H9 (cell line): ENCODE data around the gene MYLK3. TPM values are rescaled to one million over a fixed set of nuclear protein-coding genes. Genes with fewer than 3 reads are reported as not detected.

Experiments used
- DNase-seq: peaks from one replicate; pipeline ENCODE4 v3.0.0-alpha.2; 2017
- H2AFZ ChIP-seq: one replicate; pipeline ENCODE4 v1.6.1; 2013; ENCODE audit warnings: mild to moderate bottlenecking, low read length, control low read depth, moderate library complexity
- H2AK5ac ChIP-seq: 2 replicates; pipeline ENCODE4 v1.6.1; 2013; ENCODE audit warnings: low read length, control low read depth, mixed read lengths; ENCODE audit not compliant: insufficient read length
- H2BK120ac ChIP-seq: one replicate; pipeline ENCODE4 v1.6.1; 2013; ENCODE audit warnings: low read depth, mild to moderate bottlenecking, low read length, control low read depth, inconsistent platforms; ENCODE audit not compliant: poor library complexity, severe bottlenecking
- H2BK12ac ChIP-seq: 2 replicates; pipeline ENCODE4 v1.6.1; 2013; ENCODE audit warnings: low read length, control low read depth, mixed read lengths, low read depth; ENCODE audit not compliant: insufficient read length
- H2BK15ac ChIP-seq: 2 replicates; pipeline ENCODE4 v1.6.1; 2013; ENCODE audit warnings: low read depth, low read length, control low read depth
- H2BK20ac ChIP-seq: one replicate; pipeline ENCODE4 v1.6.1; 2013; ENCODE audit warnings: low read depth, mild to moderate bottlenecking, low read length, control low read depth, inconsistent platforms; ENCODE audit not compliant: poor library complexity, severe bottlenecking
- H2BK5ac ChIP-seq: 2 replicates; pipeline ENCODE4 v1.6.1; 2013; ENCODE audit warnings: low read length, control low read depth, mixed read lengths; ENCODE audit not compliant: insufficient read length
- H3K14ac ChIP-seq: 2 replicates; pipeline ENCODE4 v1.6.1; 2013; ENCODE audit warnings: low read length, control low read depth; ENCODE audit not compliant: insufficient read depth
- H3K18ac ChIP-seq: 2 replicates; pipeline ENCODE4 v1.6.1; 2013; ENCODE audit warnings: low read depth, mild to moderate bottlenecking, mixed read lengths, low read length, control low read depth; ENCODE audit not compliant: insufficient read length
- H3K23ac ChIP-seq: 2 replicates; pipeline ENCODE4 v1.6.1; 2013; ENCODE audit warnings: low read length, control low read depth, mixed read lengths, low read depth; ENCODE audit not compliant: insufficient read length
- H3K23me2 ChIP-seq: 2 replicates; pipeline ENCODE4 v1.6.1; 2013; ENCODE audit warnings: low read depth, mild to moderate bottlenecking, mixed read lengths, low read length, control low read depth; ENCODE audit not compliant: insufficient read length, poor library complexity, severe bottlenecking
- H3K27ac ChIP-seq: 2 replicates; pipeline ENCODE4 v1.5.1; 2013; ENCODE audit warnings: low read length, control low read depth, mixed read lengths, low read depth; ENCODE audit not compliant: insufficient read length
- H3K27me3 ChIP-seq: 2 replicates; pipeline ENCODE4 v1.6.1; 2013; ENCODE audit warnings: low read length, control low read depth, inconsistent platforms; ENCODE audit not compliant: insufficient read depth
- H3K4ac ChIP-seq: 2 replicates; pipeline ENCODE4 v1.6.1; 2013; ENCODE audit warnings: low read depth, mild to moderate bottlenecking, control low read depth, inconsistent platforms, low read length, moderate library complexity
- H3K4me1 ChIP-seq: 2 replicates; pipeline ENCODE4 v1.6.1; 2013; ENCODE audit warnings: low read length, control low read depth, inconsistent platforms; ENCODE audit not compliant: insufficient read depth
- H3K4me2 ChIP-seq: 2 replicates; pipeline ENCODE4 v1.6.1; 2013; ENCODE audit warnings: low read length, control low read depth, mixed read lengths; ENCODE audit not compliant: insufficient read length, insufficient read depth
- H3K56ac ChIP-seq: 2 replicates; pipeline ENCODE4 v1.6.1; 2013; ENCODE audit warnings: low read depth, mild to moderate bottlenecking, mixed read lengths, low read length, control low read depth; ENCODE audit not compliant: insufficient read length
- H3K79me1 ChIP-seq: 2 replicates; pipeline ENCODE4 v1.6.1; 2013; ENCODE audit warnings: low read depth, mild to moderate bottlenecking, moderate library complexity, low read length, control low read depth, inconsistent platforms; ENCODE audit not compliant: insufficient read depth, poor library complexity, severe bottlenecking
- H3K79me2 ChIP-seq: 2 replicates; pipeline ENCODE4 v1.6.1; 2013; ENCODE audit warnings: low read length, control low read depth, inconsistent platforms; ENCODE audit not compliant: insufficient read depth
- H3K9ac ChIP-seq: 2 replicates; pipeline ENCODE4 v1.6.1; 2013; ENCODE audit warnings: low read length, control low read depth, mixed read lengths; ENCODE audit not compliant: insufficient read length; ENCODE audit errors: extremely low read depth
- H3K9me3 ChIP-seq: one replicate; pipeline ENCODE4 v1.6.1; 2013; ENCODE audit warnings: low read depth, low read length, inconsistent platforms; ENCODE audit not compliant: control insufficient read depth
- H3T11ph ChIP-seq: one replicate; pipeline ENCODE4 v1.6.1; 2013; ENCODE audit warnings: mild to moderate bottlenecking, low read length, control low read depth, inconsistent platforms
- H4K20me1 ChIP-seq: one replicate; pipeline ENCODE4 v1.6.1; 2013; ENCODE audit not compliant: control insufficient read depth, insufficient read length, insufficient read depth
- H4K5ac ChIP-seq: 2 replicates; pipeline ENCODE4 v1.6.1; 2013; ENCODE audit warnings: low read depth, mild to moderate bottlenecking, mixed read lengths, low read length, control low read depth; ENCODE audit not compliant: insufficient read length
- H4K8ac ChIP-seq: replicated peaks from 2 replicates; pipeline ENCODE4 v1.6.1; 2013; ENCODE audit warnings: low read length, control low read depth, mixed read lengths, low read depth; ENCODE audit not compliant: insufficient read length
- H4K91ac ChIP-seq: 2 replicates; pipeline ENCODE4 v1.6.1; 2013; ENCODE audit warnings: low read depth, mild to moderate bottlenecking, moderate library complexity, mixed read lengths, low read length, control low read depth; ENCODE audit not compliant: insufficient read length
- H3K27ac Mint-ChIP-seq, 3 experiments: 2 replicates in 2 of 3; 3 replicates in 1 of 3; pipeline ENCODE4 v1.8.0; 2020 to 2021; ENCODE audit warnings: mixed read lengths in 3 of 3, mild to moderate bottlenecking in 1 of 3, moderate library complexity in 1 of 3
- H3K27me3 Mint-ChIP-seq: 2 replicates; pipeline ENCODE4 v1.8.0; 2021; ENCODE audit warnings: low read depth, mild to moderate bottlenecking, moderate library complexity, mixed read lengths
- H3K36me3 Mint-ChIP-seq, 3 experiments: 2 replicates in 2 of 3; 3 replicates in 1 of 3; pipeline ENCODE4 v1.8.0; 2020 to 2021; ENCODE audit warnings: low read depth in 3 of 3, mixed read lengths in 3 of 3; ENCODE audit not compliant: insufficient read depth in 1 of 3
- H3K4me1 Mint-ChIP-seq, 2 experiments: 2 replicates each; pipeline ENCODE4 v1.8.0; 2020; ENCODE audit warnings: mixed read lengths in 2 of 2
- H3K4me3 Mint-ChIP-seq, 2 experiments: 2 replicates in 1 of 2; 3 replicates in 1 of 2; pipeline ENCODE4 v1.8.0; 2020 to 2021; ENCODE audit warnings: mild to moderate bottlenecking in 2 of 2, mixed read lengths in 2 of 2, moderate library complexity in 1 of 2
- H3K9me3 Mint-ChIP-seq, 2 experiments: 2 replicates in 1 of 2; 3 replicates in 1 of 2; pipeline ENCODE4 v1.8.0; 2020; ENCODE audit warnings: mild to moderate bottlenecking in 2 of 2, mixed read lengths in 2 of 2, moderate library complexity in 1 of 2
- WGBS: extraction: QIAGEN DNeasy Blood & Tissue Kit; methylation state at CpG from one replicate; pipeline ENCODE4 v1.1.7; 2013; ENCODE audit warnings: missing lambda C conversion rate, low lambda C conversion rate, mixed read lengths; ENCODE audit not compliant: insufficient read length; ENCODE audit errors: extremely low coverage; 5-methylcytosine and 5-hydroxymethylcytosine counted together
- total RNA-seq: library from RNA; stranded (reverse); gene quantifications from 2 replicates; pipeline ENCODE4 v1.2.1, GENCODE V29; 2021
- TF ChIP-seq, protein P1 (sequence below): fragments of 200-600 bp; sonication (generic); conservative IDR thresholded peaks from 3 replicates; pipeline ENCODE4 v1.8.0; 2021; ENCODE audit warnings: antibody characterized with exemption, mild to moderate bottlenecking

Gene MYLK3
- total RNA-seq, 1 experiment from 2014 or later: 0.90 TPM

DNA sequence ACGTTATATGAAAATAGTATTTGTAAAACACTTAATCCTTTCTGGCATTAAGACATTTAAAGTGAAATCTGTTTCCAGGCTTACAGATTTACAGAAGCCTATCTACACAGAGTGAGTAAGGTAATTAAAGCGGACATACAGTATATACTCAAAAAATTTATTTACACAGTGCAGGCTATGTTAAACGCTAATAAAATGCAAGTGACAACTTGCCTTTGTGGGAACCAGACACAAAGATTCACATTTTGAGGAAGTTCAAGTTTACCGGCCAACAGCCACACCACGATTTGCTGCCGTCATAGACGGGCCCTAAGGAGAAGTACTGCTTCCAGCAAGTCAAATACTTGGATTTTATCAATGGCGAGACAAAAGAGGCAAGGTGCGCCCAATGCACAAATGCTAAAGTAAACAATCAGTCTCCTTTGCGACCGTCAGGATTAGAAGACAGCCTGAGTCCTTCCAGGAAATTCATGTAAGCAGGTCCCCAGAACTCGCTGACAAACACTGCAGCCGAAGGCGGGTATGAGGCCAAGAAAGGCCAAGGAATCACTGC is 60.0 kb downstream of the MYLK3 start:
- Histone ChIP-seq H3T11ph (no peak overlapping the region), H2BK12ac (no peak overlapping the region), H3K23me2 (peaks cover 3% of the 10 kb centered on the region), H3K56ac (no peak overlapping the region), H2BK120ac (no peak overlapping the region), H3K9me3 (no peaks in the 10 kb centered on the region), H3K4me1 (no peaks in the 10 kb centered on the region; the same call in 1 of the 2 replicates), H3K4ac (no peak overlapping the region), H2AK5ac (no peak overlapping the region), H4K5ac (no peak overlapping the region), H3K9ac (peak overlapping the region; percentile 82), H3K27me3 (no peaks in the 10 kb centered on the region), H4K8ac (no peak overlapping the region), H3K27ac (no peak overlapping the region), H3K23ac (no peak overlapping the region), H3K79me2 (peaks cover 38% of the 10 kb centered on the region; the same call in 1 of the 2 replicates), H3K79me1 (no peaks in the 10 kb centered on the region), H2BK15ac (no peak overlapping the region), H3K4me2 (peak overlapping the region; percentile 93), H4K20me1 (no peaks in the 10 kb centered on the region), H3K14ac (no peak overlapping the region), H3K18ac (no peak overlapping the region), H2AFZ (no peak overlapping the region), H2BK5ac (no peak overlapping the region), H2BK20ac (no peak overlapping the region), H4K91ac (no peak overlapping the region)
- Mint-ChIP-seq H3K27ac (peak overlapping the region in 1 of 3 experiments; percentile 82; a peak in 2 of 7 replicates), H3K27me3 (no peaks in the 10 kb centered on the region), H3K9me3 (no peaks in the 10 kb centered on the region), H3K36me3 (peaks cover 20 to 30% (median 25%) of the 10 kb centered on the region in 3 experiments), H3K4me3 (no peak overlapping the region), H3K4me1 (peaks cover 15 to 34% of the 10 kb centered on the region in 2 experiments)
- WGBS: no CpG with 5 or more reads among the region's 14 CpGs
- no peak for DNase-seq
- TF ChIP-seq, protein P1, sequence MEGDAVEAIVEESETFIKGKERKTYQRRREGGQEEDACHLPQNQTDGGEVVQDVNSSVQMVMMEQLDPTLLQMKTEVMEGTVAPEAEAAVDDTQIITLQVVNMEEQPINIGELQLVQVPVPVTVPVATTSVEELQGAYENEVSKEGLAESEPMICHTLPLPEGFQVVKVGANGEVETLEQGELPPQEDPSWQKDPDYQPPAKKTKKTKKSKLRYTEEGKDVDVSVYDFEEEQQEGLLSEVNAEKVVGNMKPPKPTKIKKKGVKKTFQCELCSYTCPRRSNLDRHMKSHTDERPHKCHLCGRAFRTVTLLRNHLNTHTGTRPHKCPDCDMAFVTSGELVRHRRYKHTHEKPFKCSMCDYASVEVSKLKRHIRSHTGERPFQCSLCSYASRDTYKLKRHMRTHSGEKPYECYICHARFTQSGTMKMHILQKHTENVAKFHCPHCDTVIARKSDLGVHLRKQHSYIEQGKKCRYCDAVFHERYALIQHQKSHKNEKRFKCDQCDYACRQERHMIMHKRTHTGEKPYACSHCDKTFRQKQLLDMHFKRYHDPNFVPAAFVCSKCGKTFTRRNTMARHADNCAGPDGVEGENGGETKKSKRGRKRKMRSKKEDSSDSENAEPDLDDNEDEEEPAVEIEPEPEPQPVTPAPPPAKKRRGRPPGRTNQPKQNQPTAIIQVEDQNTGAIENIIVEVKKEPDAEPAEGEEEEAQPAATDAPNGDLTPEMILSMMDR: no peak
